Endothelial cell of umbilical vein (primary cell): ENCODE results near the gene EIF4E.

Source experiments
- EZH2 ChIP-seq: IDR thresholded peaks from 2 replicates; pipeline ENCODE4 v1.6.1; 2012; ENCODE audit warnings: borderline replicate concordance, low read depth, mild to moderate bottlenecking, moderate library complexity, low read length, inconsistent platforms; ENCODE audit not compliant: severe bottlenecking
- FOS ChIP-seq: IDR thresholded peaks from 2 replicates; pipeline ENCODE4 v1.6.1; 2011; ENCODE audit warnings: mild to moderate bottlenecking, low read length, moderate library complexity, borderline replicate concordance; ENCODE audit not compliant: insufficient read depth
- JUN ChIP-seq: IDR thresholded peaks from 2 replicates; pipeline ENCODE4 v1.6.1; 2011; ENCODE audit warnings: borderline replicate concordance, low read depth; ENCODE audit not compliant: insufficient read length, insufficient read depth
- POLR2A ChIP-seq: IDR thresholded peaks from 2 replicates; pipeline ENCODE4 v1.6.1; 2012; ENCODE audit warnings: low read depth, mild to moderate bottlenecking, control low read depth, low read length
- POLR2AphosphoS5 ChIP-seq: IDR thresholded peaks from 2 replicates; pipeline ENCODE4 v1.6.1; 2012; ENCODE audit warnings: low read depth, mild to moderate bottlenecking, control low read depth, low read length, moderate library complexity; ENCODE audit not compliant: insufficient read depth
- TF ChIP-seq, protein P1 (sequence below), 2 donors: IDR thresholded peaks; 1 replicate in 1 of 2; 2 replicates in 1 of 2; pipeline ENCODE4 v1.5.1; 2011; ENCODE audit warnings: low read length in 2 of 2, mild to moderate bottlenecking in 2 of 2, moderate library complexity in 2 of 2, control low read depth in 1 of 2, inconsistent platforms in 1 of 2, low read depth in 1 of 2; ENCODE audit not compliant: insufficient read depth in 1 of 2; ENCODE audit errors: extremely low read depth in 1 of 2
- TF ChIP-seq, protein P2 (sequence below): IDR thresholded peaks from 2 replicates; pipeline ENCODE4 v1.6.1; 2011; ENCODE audit not compliant: insufficient read depth, insufficient read length

DNA sequence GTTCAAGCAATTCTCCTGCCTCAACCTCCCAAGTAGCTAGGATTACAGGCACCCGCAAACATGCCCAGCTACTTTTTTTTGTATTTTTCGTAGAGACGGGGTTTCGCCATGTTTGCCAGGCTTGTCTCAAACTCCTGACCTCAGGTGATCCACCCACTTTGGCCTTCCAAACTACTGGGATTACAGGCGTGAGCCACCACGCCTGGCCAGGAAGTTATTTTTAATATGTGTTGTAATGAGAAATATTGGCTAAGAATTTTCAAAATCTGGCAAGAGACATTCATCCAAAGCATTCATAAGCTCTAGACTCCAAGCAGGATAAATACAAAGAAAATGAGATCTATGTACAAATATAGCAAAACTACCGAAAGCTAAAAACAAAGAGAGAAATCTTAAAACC, 48.6 kb upstream of the EIF4E start:
- TF ChIP-seq, protein P1, sequence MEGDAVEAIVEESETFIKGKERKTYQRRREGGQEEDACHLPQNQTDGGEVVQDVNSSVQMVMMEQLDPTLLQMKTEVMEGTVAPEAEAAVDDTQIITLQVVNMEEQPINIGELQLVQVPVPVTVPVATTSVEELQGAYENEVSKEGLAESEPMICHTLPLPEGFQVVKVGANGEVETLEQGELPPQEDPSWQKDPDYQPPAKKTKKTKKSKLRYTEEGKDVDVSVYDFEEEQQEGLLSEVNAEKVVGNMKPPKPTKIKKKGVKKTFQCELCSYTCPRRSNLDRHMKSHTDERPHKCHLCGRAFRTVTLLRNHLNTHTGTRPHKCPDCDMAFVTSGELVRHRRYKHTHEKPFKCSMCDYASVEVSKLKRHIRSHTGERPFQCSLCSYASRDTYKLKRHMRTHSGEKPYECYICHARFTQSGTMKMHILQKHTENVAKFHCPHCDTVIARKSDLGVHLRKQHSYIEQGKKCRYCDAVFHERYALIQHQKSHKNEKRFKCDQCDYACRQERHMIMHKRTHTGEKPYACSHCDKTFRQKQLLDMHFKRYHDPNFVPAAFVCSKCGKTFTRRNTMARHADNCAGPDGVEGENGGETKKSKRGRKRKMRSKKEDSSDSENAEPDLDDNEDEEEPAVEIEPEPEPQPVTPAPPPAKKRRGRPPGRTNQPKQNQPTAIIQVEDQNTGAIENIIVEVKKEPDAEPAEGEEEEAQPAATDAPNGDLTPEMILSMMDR (IDR thresholded peaks at IDR 0.05; ENCODE audit: extremely low read depth in 1 of 2, insufficient read depth in 1 of 2, low read depth in 1 of 2, low read length in 2 of 2), result no peak
- TF ChIP-seq POLR2A, result no peak
- no peak for TF ChIP-seq POLR2AphosphoS5
- TF ChIP-seq EZH2, result no peak
- TF ChIP-seq, protein P2, sequence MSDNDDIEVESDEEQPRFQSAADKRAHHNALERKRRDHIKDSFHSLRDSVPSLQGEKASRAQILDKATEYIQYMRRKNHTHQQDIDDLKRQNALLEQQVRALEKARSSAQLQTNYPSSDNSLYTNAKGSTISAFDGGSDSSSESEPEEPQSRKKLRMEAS, result no peak
- TF ChIP-seq JUN, result no peak
- no peak for TF ChIP-seq FOS
